HEK293 (cell line): Measurements from ENCODE around the gene RBPJ.

Experiments used
- CTCF ChIP-seq: fragments of 450-650 bp; formaldehyde crosslinking; IDR thresholded peaks from 2 replicates; pipeline ENCODE4 v1.5.1; 2016; ENCODE audit warnings: missing biosample characterization, missing genetic modification characterization
- TSHZ1 ChIP-seq: fragments of 450-650 bp; formaldehyde crosslinking; IDR thresholded peaks from 2 replicates; pipeline ENCODE4 v1.5.1; 2016; ENCODE audit warnings: missing biosample characterization, missing genetic modification characterization, borderline replicate concordance
- ZIC2 ChIP-seq: fragments of 450-650 bp; formaldehyde crosslinking; IDR thresholded peaks from 2 replicates; pipeline ENCODE4 v1.5.1; 2016; ENCODE audit warnings: missing biosample characterization, missing genetic modification characterization
- ZNF138 ChIP-seq: fragments of 450-650 bp; formaldehyde crosslinking; IDR thresholded peaks from 2 replicates; pipeline ENCODE4 v1.5.1; 2016; ENCODE audit warnings: missing biosample characterization, missing genetic modification characterization, borderline replicate concordance
- ZNF311 ChIP-seq: fragments of 450-650 bp; formaldehyde crosslinking; IDR thresholded peaks from 2 replicates; pipeline ENCODE4 v1.5.1; 2017; ENCODE audit warnings: missing biosample characterization, missing genetic modification characterization, borderline replicate concordance
- ZNF626 ChIP-seq: fragments of 450-650 bp; sonication (Bioruptor Pico); formaldehyde crosslinking; IDR thresholded peaks from 2 replicates; pipeline ENCODE4 v1.5.1; 2018; ENCODE audit warnings: missing biosample characterization, missing genetic modification characterization, inconsistent platforms
- ZNF785 ChIP-seq: fragments of 450-650 bp; formaldehyde crosslinking; IDR thresholded peaks from 2 replicates; pipeline ENCODE4 v1.5.1; 2016; ENCODE audit warnings: missing biosample characterization, missing genetic modification characterization

GRCh38 chr4:26331380-26331950 is 10.7 kb downstream of the RBPJ start:
- TF ChIP-seq CTCF (tag by site-specific recombination) = no peak
- TF ChIP-seq TSHZ1 (tag by site-specific recombination) = no peak
- TF ChIP-seq ZNF311 (tag by site-specific recombination) = no peak
- no peak for TF ChIP-seq ZNF138 (tag by site-specific recombination)
- no peak for TF ChIP-seq ZNF626 (tag by site-specific recombination)
- TF ChIP-seq ZIC2 (tag by site-specific recombination) = no peak
- TF ChIP-seq ZNF785 = no peak
